Measurements from ENCODE around the gene KIF9. TPM values are rescaled to one million over a fixed set of nuclear protein-coding genes. Genes with fewer than 3 reads are reported as not detected.
"Not testable (repeated sequence)": the region's sequence is repeated elsewhere in the genome, so short reads cannot be mapped to it uniquely, and the experiment has no call there.

KIF9 gene
- total RNA-seq, 1 experiment from 2014 or later: 7.1 TPM

DNA sequence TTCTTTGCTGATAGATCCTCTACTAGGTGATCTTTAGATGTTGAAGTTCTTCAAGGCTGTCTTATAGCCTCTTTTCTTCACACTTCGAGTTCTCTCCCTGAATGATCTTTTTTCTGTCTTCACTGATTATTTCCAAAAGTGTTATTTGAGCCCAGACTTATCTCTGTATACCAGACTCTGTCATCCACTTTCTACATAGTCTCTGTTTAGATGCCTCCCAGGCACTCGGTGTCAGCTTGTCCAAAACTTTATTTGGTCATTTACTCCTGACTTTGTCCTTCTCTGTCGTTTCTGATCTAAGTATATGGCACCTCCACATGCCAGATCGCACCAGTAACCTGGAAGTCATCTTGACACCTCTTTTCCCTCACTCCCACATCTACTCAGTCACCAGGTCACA lies 27.8 kb upstream of the KIF9 start:
- intact Hi-C loops (cut with micrococcal nuclease; ENCODE audit: unreplicated experiment): no loop called here
- no peak for TF ChIP-seq CTCF (IDR thresholded peaks at IDR 0.05; ENCODE audit: insufficient read depth in 1 of 2, low read depth in 1 of 2, low read length in 1 of 2, severe bottlenecking in 1 of 2, unreplicated experiment in 1 of 2)
- no peaks in the 10 kb centered on the region for H3K9me3 Mint-ChIP-seq (ENCODE audit: unreplicated experiment)
- H3K36me3 ChIP-seq (ENCODE audit: control insufficient read depth, insufficient read depth, low read length): no peaks in the 10 kb centered on the region
- H3K4me3 ChIP-seq (ENCODE audit: low read depth, low read length): no peak overlapping the region
- no peak overlapping the region for H3K27ac Mint-ChIP-seq (ENCODE audit: unreplicated experiment)
- no TSS peak for BruUV-seq (replicated peaks)
- no peaks in the 10 kb centered on the region for H3K9me3 ChIP-seq
- ChIA-PET CTCF (no interaction called here), POLR2A (no interaction called here)
- H3K4me1 ChIP-seq: no peaks in the 10 kb centered on the region
- H3K27me3 ChIP-seq (replicated peaks; ENCODE audit: control insufficient read depth, insufficient read depth, low read length): no peaks in the 10 kb centered on the region
- no peak for DNase-seq
- H3K27me3 Mint-ChIP-seq (ENCODE audit: insufficient read depth, unreplicated experiment): no peaks in the 10 kb centered on the region
- peaks cover 12% of the 10 kb centered on the region for H3K36me3 Mint-ChIP-seq (ENCODE audit: insufficient read depth, unreplicated experiment)
- H3K4me3 Mint-ChIP-seq (ENCODE audit: unreplicated experiment): no peak overlapping the region
- peaks cover 5% of the 10 kb centered on the region for H3K4me1 Mint-ChIP-seq (ENCODE audit: low read depth, unreplicated experiment)

- DNase-seq; H3K4me3 ChIP-seq (ENCODE audit: low read depth, low read length); intact Hi-C loops (cut with micrococcal nuclease; ENCODE audit: unreplicated experiment); H3K4me3 Mint-ChIP-seq (ENCODE audit: unreplicated experiment); H3K27me3 Mint-ChIP-seq (ENCODE audit: insufficient read depth, unreplicated experiment); H3K36me3 Mint-ChIP-seq (ENCODE audit: insufficient read depth, unreplicated experiment); POLR2A ChIA-PET; BruUV-seq (replicated peaks); H3K9me3 Mint-ChIP-seq (ENCODE audit: unreplicated experiment); H3K36me3 ChIP-seq (ENCODE audit: control insufficient read depth, insufficient read depth, low read length); H3K27me3 ChIP-seq (replicated peaks; ENCODE audit: control insufficient read depth, insufficient read depth, low read length); H3K4me1 Mint-ChIP-seq (ENCODE audit: low read depth, unreplicated experiment); CTCF ChIA-PET; H3K9me3 ChIP-seq; H3K4me1 ChIP-seq; H3K27ac Mint-ChIP-seq (ENCODE audit: unreplicated experiment): not testable (repeated sequence)
Observed at GRCh38 chr3:47309231-47309630, 26.6 kb upstream of the KIF9 start.

DNA sequence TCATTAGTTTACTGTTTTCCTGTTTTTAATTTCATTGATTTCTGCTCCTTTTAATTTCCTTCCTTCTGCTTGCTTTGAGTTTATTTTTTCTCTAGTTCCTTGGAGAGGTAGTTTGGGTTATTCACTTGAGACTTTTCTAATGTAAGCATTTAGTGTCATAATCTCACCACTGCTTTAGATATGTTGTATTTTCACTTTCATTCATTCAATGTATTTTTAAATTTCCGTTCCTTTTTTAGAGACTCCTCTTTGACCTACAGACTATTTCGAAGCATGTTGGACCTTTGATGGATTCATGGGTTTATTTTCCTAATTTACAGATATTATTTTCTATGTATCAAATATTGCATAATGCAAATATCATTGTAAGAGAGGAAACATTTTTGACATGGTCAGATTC lies 23.4 kb upstream of the KIF9 start:
- Histone ChIP-seq H3K27me3 (replicated peaks; ENCODE audit: control insufficient read depth, insufficient read depth, low read length) (no peaks in the 10 kb centered on the region), H3K4me3 (ENCODE audit: low read depth, low read length) (no peak overlapping the region), H3K4me1 (no peaks in the 10 kb centered on the region), H3K9me3 (no peaks in the 10 kb centered on the region), H3K36me3 (ENCODE audit: control insufficient read depth, insufficient read depth, low read length) (no peaks in the 10 kb centered on the region)
- Mint-ChIP-seq H3K4me3 (ENCODE audit: unreplicated experiment) (no peak overlapping the region), H3K27ac (ENCODE audit: unreplicated experiment) (no peak overlapping the region), H3K9me3 (ENCODE audit: unreplicated experiment) (no peaks in the 10 kb centered on the region), H3K27me3 (ENCODE audit: insufficient read depth, unreplicated experiment) (no peaks in the 10 kb centered on the region), H3K4me1 (ENCODE audit: low read depth, unreplicated experiment) (no peaks in the 10 kb centered on the region), H3K36me3 (ENCODE audit: insufficient read depth, unreplicated experiment) (peaks cover 6% of the 10 kb centered on the region)
- BruUV-seq (replicated peaks): no TSS peak
- ChIA-PET CTCF (no interaction called here), POLR2A (no interaction called here)
- no peak for DNase-seq
- no peak for TF ChIP-seq CTCF (IDR thresholded peaks at IDR 0.05; ENCODE audit: insufficient read depth in 1 of 2, low read depth in 1 of 2, low read length in 1 of 2, severe bottlenecking in 1 of 2, unreplicated experiment in 1 of 2)
- intact Hi-C loops (cut with micrococcal nuclease; ENCODE audit: unreplicated experiment): no loop called here

- Histone ChIP-seq H3K4me1 (no peaks in the 10 kb centered on the region), H3K27me3 (replicated peaks; ENCODE audit: control insufficient read depth, insufficient read depth, low read length) (no peaks in the 10 kb centered on the region), H3K4me3 (ENCODE audit: low read depth, low read length) (no peak overlapping the region), H3K9me3 (no peaks in the 10 kb centered on the region), H3K36me3 (ENCODE audit: control insufficient read depth, insufficient read depth, low read length) (no peaks in the 10 kb centered on the region)
- no peaks in the 10 kb centered on the region for H3K27me3 Mint-ChIP-seq (ENCODE audit: insufficient read depth, unreplicated experiment)
- intact Hi-C loops (cut with micrococcal nuclease; ENCODE audit: unreplicated experiment): no loop called here
- ChIA-PET POLR2A (no interaction called here), CTCF (no interaction called here)
- DNase-seq: no peak
- H3K36me3 Mint-ChIP-seq (ENCODE audit: insufficient read depth, unreplicated experiment): peaks cover 7% of the 10 kb centered on the region
- BruUV-seq (replicated peaks): no TSS peak
- H3K4me1 Mint-ChIP-seq (ENCODE audit: low read depth, unreplicated experiment): no peaks in the 10 kb centered on the region
- H3K4me3 Mint-ChIP-seq (ENCODE audit: unreplicated experiment): no peak overlapping the region
- H3K9me3 Mint-ChIP-seq (ENCODE audit: unreplicated experiment): no peaks in the 10 kb centered on the region
- no peak for TF ChIP-seq CTCF (IDR thresholded peaks at IDR 0.05; ENCODE audit: insufficient read depth in 1 of 2, low read depth in 1 of 2, low read length in 1 of 2, severe bottlenecking in 1 of 2, unreplicated experiment in 1 of 2)
- no peak overlapping the region for H3K27ac Mint-ChIP-seq (ENCODE audit: unreplicated experiment)
Observed at GRCh38 chr3:47301456-47301855, 18.9 kb upstream of the KIF9 start.
